K562 (cell line): ENCODE data around the gene C3. TPM values are rescaled to one million over a fixed set of nuclear protein-coding genes. Genes with fewer than 3 reads are reported as not detected.

ENCODE experiments used
- BHLHE40 ChIP-seq: IDR thresholded peaks from 2 replicates; pipeline ENCODE4 v1.6.1; 2011; ENCODE audit warnings: low read length, improper control_type of control experiment
- CCAR2 ChIP-seq: fragments of 200-400 bp; formaldehyde crosslinking; IDR thresholded peaks from 2 replicates; pipeline ENCODE4 v1.6.1; 2017; ENCODE audit warnings: mild to moderate bottlenecking, low read depth, low read length
- CREB5 ChIP-seq: fragments of 250-450 bp; sonication (Bioruptor Pico); IDR thresholded peaks from 2 replicates; pipeline ENCODE4 v1.5.0; 2020; ENCODE audit warnings: mild to moderate bottlenecking
- FOSL1 ChIP-seq: fragments of 200-800 bp; sonication (Bioruptor generic); conservative IDR thresholded peaks from 2 replicates; pipeline ENCODE4 v1.6.1; 2016; ENCODE audit warnings: missing genetic modification characterization, missing compliant biosample characterization
- FOXA1 ChIP-seq: fragments of 450-650 bp; IDR thresholded peaks from 2 replicates; pipeline ENCODE4 v1.6.1; 2016; ENCODE audit warnings: mild to moderate bottlenecking, borderline replicate concordance
- KDM2B ChIP-seq: fragments of 250-450 bp; sonication (Bioruptor Pico); IDR thresholded peaks from 2 replicates; pipeline ENCODE4 v1.8.0; 2021; ENCODE audit warnings: mild to moderate bottlenecking, moderate library complexity
- MAFK ChIP-seq: IDR thresholded peaks from 2 replicates; pipeline ENCODE4 v1.6.1; 2011; ENCODE audit warnings: low read length, improper control_type of control experiment
- MYC ChIP-seq, 2 experiments: fragments of 250-450 bp in 1 of 2; sonication (Bioruptor Pico) in 1 of 2; IDR thresholded peaks; 2 replicates each; pipeline versions ENCODE4 v1.5.1 to v1.6.1; 2012 to 2021; ENCODE audit warnings: low read depth in 2 of 2, borderline replicate concordance in 1 of 2, improper control_type of control experiment in 1 of 2, low read length in 1 of 2, mild to moderate bottlenecking in 1 of 2, moderate library complexity in 1 of 2
- RBM15 ChIP-seq: fragments of 200-400 bp; formaldehyde crosslinking; IDR thresholded peaks from 2 replicates; pipeline ENCODE4 v1.6.1; 2018; ENCODE audit warnings: mild to moderate bottlenecking, low read length, moderate library complexity; ENCODE audit not compliant: insufficient read depth
- RHOXF2B ChIP-seq: fragments of 250-450 bp; sonication (Bioruptor Pico); conservative IDR thresholded peaks from 2 replicates; pipeline ENCODE4 v1.5.1; 2021
- RREB1 ChIP-seq: fragments of 250-450 bp; sonication (Bioruptor Pico); IDR thresholded peaks from 2 replicates; pipeline ENCODE4 v1.4.0; 2020
- TOE1 ChIP-seq, 2 experiments: fragments of 450-650 bp in 1 of 2; sonication (generic) in 1 of 2; formaldehyde crosslinking in 1 of 2; IDR thresholded peaks; 2 replicates each; pipeline versions ENCODE4 v1.7.1 to v1.8.0; 2016 to 2022; ENCODE audit warnings: borderline replicate concordance in 2 of 2, mild to moderate bottlenecking in 2 of 2, antibody characterized with exemption in 1 of 2, inconsistent platforms in 1 of 2, low read depth in 1 of 2, missing genetic modification reagents in 1 of 2, moderate library complexity in 1 of 2
- TRIM25 ChIP-seq: fragments of 450-650 bp; IDR thresholded peaks from 2 replicates; pipeline ENCODE4 v1.7.0; 2016; ENCODE audit warnings: borderline replicate concordance
- ZEB2 ChIP-seq: fragments of 450-650 bp; IDR thresholded peaks from 2 replicates; pipeline ENCODE4 v1.6.1; 2016
- ZNF121 ChIP-seq: sonication (generic); formaldehyde crosslinking; conservative IDR thresholded peaks from 2 replicates; pipeline ENCODE4 v1.8.0; 2022; ENCODE audit warnings: missing genetic modification reagents
- ZNF146 ChIP-seq: IDR thresholded peaks from one replicate; pipeline ENCODE4 v1.6.1; 2018; ENCODE audit warnings: missing compliant biosample characterization; ENCODE audit not compliant: unreplicated experiment
- ZNF239 ChIP-seq: fragments of 250-450 bp; sonication (Bioruptor Pico); IDR thresholded peaks from 2 replicates; pipeline ENCODE4 v1.4.0; 2020; ENCODE audit warnings: mild to moderate bottlenecking
- ZNF263 ChIP-seq: sonication (generic); formaldehyde crosslinking; IDR thresholded peaks from 2 replicates; pipeline ENCODE4 v1.8.0; 2022; ENCODE audit warnings: mild to moderate bottlenecking, missing genetic modification reagents, borderline replicate concordance
- ZNF347 ChIP-seq: fragments of 450-650 bp; formaldehyde crosslinking; IDR thresholded peaks from 2 replicates; pipeline ENCODE4 v1.4.0; 2020; ENCODE audit warnings: low read depth, mild to moderate bottlenecking, moderate library complexity
- ZNF695 ChIP-seq: fragments of 450-650 bp; formaldehyde crosslinking; IDR thresholded peaks from 2 replicates; pipeline ENCODE4 v1.4.0; 2020; ENCODE audit warnings: mild to moderate bottlenecking, moderate library complexity
- polyA plus RNA-seq, 8 experiments: library from polyadenylated mRNA; depleted of rRNA in 4 of 8; stranded (reverse) in 5 of 8; unstranded in 3 of 8; fragments of >200 nt; fragmentation: Nextera tagmentation in 2 of 8; fragmentation: Illumina TruSeq in 1 of 8; extraction: Ambion mirVana in 2 of 8; extraction: Trizol in 1 of 8; gene quantifications; 2 replicates each; pipeline versions ENCODE4 v1.2.1 to v1.2.3, GENCODE V29; 2011 to 2014; ENCODE audit warnings: inconsistent platforms in 1 of 8, missing spikeins in 1 of 8
- total RNA-seq, 7 experiments: library from RNA; depleted of rRNA in 6 of 7; stranded (reverse); fragments of >200 nt in 6 of 7; fragmentation: Illumina TruSeq in 2 of 7; extraction: Trizol in 2 of 7; gene quantifications; 2 replicates each; pipeline versions ENCODE4 v1.2.1 to v1.2.3, GENCODE V29; 2011 to 2021; ENCODE audit warnings: low replicate concordance in 1 of 7

The C3 gene
- total and polyA plus RNA-seq, 9 of the 15 experiments (the other 6 are each of a cell fraction or from before 2014, with no cell fraction given): 0.59 to 10.6 (median 2.2) TPM

GRCh38 chr19:6639439-6639838 is 81.0 kb downstream of the C3 start (continued):
- TF ChIP-seq CREB5 (CRISPR knock-in tag) (no peak), RHOXF2B (CRISPR knock-in tag) (no peak), BHLHE40 (peak; percentile 64), ZNF146 (CRISPR knock-in tag) (no peak), FOSL1 (tag) (peak; percentile 87), MYC (IDR thresholded peaks at IDR 0.05; ENCODE audit: low read depth, low read length) (no peak), MYC (CRISPR knock-in tag; IDR thresholded peaks at IDR 0.05; ENCODE audit: borderline replicate concordance, low read depth) (no peak), MAFK (peak; percentile 54; the same call in 1 of the 2 replicates), FOXA1 (no peak), TOE1 (IDR thresholded peaks at IDR 0.05; ENCODE audit: borderline replicate concordance) (peak; percentile 44; the same call in 1 of the 2 replicates), TOE1 (CRISPR knock-in tag; IDR thresholded peaks at IDR 0.05; ENCODE audit: borderline replicate concordance, low read depth) (no peak), KDM2B (CRISPR knock-in tag) (no peak), ZNF239 (CRISPR knock-in tag) (no peak), ZNF121 (CRISPR knock-in tag) (no peak), ZNF347 (CRISPR knock-in tag) (no peak), RBM15 (no peak), TRIM25 (no peak), ZNF263 (CRISPR knock-in tag) (no peak), RREB1 (no peak), CCAR2 (no peak), ZEB2 (peak; percentile 42; the same call in 1 of the 2 replicates), ZNF695 (CRISPR knock-in tag) (no peak)
